ENCODE results near the gene DIDO1. TPM values are rescaled to one million over a fixed set of nuclear protein-coding genes. Genes with fewer than 3 reads are reported as not detected.

Gene DIDO1
- total RNA-seq, 1 donor from 2014 or later: 41.6 TPM

GRCh38 chr20:62840244-62841197, 85.8 kb downstream of the DIDO1 start:
- Mint-ChIP-seq H3K4me1 (ENCODE audit: low read depth) (peaks cover 2% of the 10 kb centered on the region), H3K4me3 (ENCODE audit: unreplicated experiment) (no peak overlapping the region), H3K9me3 (ENCODE audit: low read depth) (no peaks in the 10 kb centered on the region), H3K27ac (ENCODE audit: unreplicated experiment) (no peak overlapping the region), H3K27me3 (ENCODE audit: low read depth) (no peaks in the 10 kb centered on the region), H3K36me3 (ENCODE audit: low read depth) (peaks cover 2% of the 10 kb centered on the region)
- no peak for TF ChIP-seq CTCF (IDR thresholded peaks at IDR 0.05)
- DNase-seq (ENCODE audit: low spot score): peak; percentile 82

- H3K27me3 Mint-ChIP-seq (ENCODE audit: low read depth): no peaks in the 10 kb centered on the region
- no peaks in the 10 kb centered on the region for H3K36me3 Mint-ChIP-seq (ENCODE audit: low read depth)
- H3K9me3 Mint-ChIP-seq (ENCODE audit: low read depth): no peaks in the 10 kb centered on the region
- H3K4me1 Mint-ChIP-seq (ENCODE audit: low read depth): peaks cover 2% of the 10 kb centered on the region
- no peak overlapping the region for H3K4me3 Mint-ChIP-seq (ENCODE audit: unreplicated experiment)
- DNase-seq (ENCODE audit: low spot score): no peak
- H3K27ac Mint-ChIP-seq (ENCODE audit: unreplicated experiment): no peak overlapping the region
- TF ChIP-seq CTCF (IDR thresholded peaks at IDR 0.05): no peak
These were observed 86.5 kb downstream of the DIDO1 start for GRCh38 chr20:62839816-62840215.

GRCh38 chr20:62839261-62839660, 87.0 kb downstream of the DIDO1 start:
- H3K4me3 Mint-ChIP-seq (ENCODE audit: unreplicated experiment): no peak overlapping the region
- H3K9me3 Mint-ChIP-seq (ENCODE audit: low read depth): no peaks in the 10 kb centered on the region
- TF ChIP-seq CTCF (IDR thresholded peaks at IDR 0.05): no peak
- no peak overlapping the region for H3K27ac Mint-ChIP-seq (ENCODE audit: unreplicated experiment)
- no peaks in the 10 kb centered on the region for H3K27me3 Mint-ChIP-seq (ENCODE audit: low read depth)
- peaks cover 2% of the 10 kb centered on the region for H3K4me1 Mint-ChIP-seq (ENCODE audit: low read depth)
- no peak for DNase-seq (ENCODE audit: low spot score)
- no peaks in the 10 kb centered on the region for H3K36me3 Mint-ChIP-seq (ENCODE audit: low read depth)

GRCh38 chr20:62838128-62838891, 88.0 kb downstream of the DIDO1 start:
- H3K9me3 Mint-ChIP-seq (ENCODE audit: low read depth): no peaks in the 10 kb centered on the region
- no peak overlapping the region for H3K4me3 Mint-ChIP-seq (ENCODE audit: unreplicated experiment)

More at GRCh38 chr20:62838128-62838891, 88.0 kb downstream of the DIDO1 start:
- Mint-ChIP-seq H3K4me1 (ENCODE audit: low read depth) (peaks cover 2% of the 10 kb centered on the region), H3K27me3 (ENCODE audit: low read depth) (no peaks in the 10 kb centered on the region), H3K36me3 (ENCODE audit: low read depth) (no peaks in the 10 kb centered on the region), H3K27ac (ENCODE audit: unreplicated experiment) (no peak overlapping the region)
- DNase-seq (ENCODE audit: low spot score): no peak
- TF ChIP-seq CTCF (IDR thresholded peaks at IDR 0.05): no peak

Measured in chondrocyte (in vitro differentiated cells).